HT-29 (cell line): ENCODE data around the gene FAM114A2. TPM values are rescaled to one million over a fixed set of nuclear protein-coding genes. Genes with fewer than 3 reads are reported as not detected.

Experiments
- DNase-seq: peaks from one replicate; pipeline ENCODE4 v3.0.0-alpha.2; 2015; ENCODE audit warnings: low spot score
- total RNA-seq: library from RNA; depleted of rRNA; stranded (reverse); fragments of >200 nt; shearing (Covaris generic); gene quantifications from 2 replicates; pipeline ENCODE4 v1.2.3, GENCODE V29; 2014

FAM114A2 gene
- total RNA-seq, 1 experiment from 2014 or later = 5.8 TPM

DNA sequence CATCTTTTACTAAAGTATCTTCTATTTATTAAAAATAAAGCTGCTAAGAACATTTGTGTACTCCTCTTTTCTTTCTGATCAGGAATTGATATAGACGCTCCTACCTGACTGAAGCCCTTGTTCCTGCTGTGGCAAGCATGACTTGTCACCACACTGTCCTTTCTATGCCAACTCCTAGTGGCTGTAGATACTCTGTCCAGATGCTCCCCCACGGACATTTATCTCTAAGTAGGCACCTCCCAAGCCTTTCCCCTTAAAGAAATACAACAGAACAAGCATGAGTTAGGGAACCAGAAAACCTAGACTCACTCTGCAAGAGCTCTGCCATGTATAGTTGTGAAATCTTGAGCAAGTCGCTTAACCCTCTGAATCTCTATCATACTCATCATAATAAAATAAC, 53.2 kb downstream of the FAM114A2 start:
- no peak for DNase-seq

DNA sequence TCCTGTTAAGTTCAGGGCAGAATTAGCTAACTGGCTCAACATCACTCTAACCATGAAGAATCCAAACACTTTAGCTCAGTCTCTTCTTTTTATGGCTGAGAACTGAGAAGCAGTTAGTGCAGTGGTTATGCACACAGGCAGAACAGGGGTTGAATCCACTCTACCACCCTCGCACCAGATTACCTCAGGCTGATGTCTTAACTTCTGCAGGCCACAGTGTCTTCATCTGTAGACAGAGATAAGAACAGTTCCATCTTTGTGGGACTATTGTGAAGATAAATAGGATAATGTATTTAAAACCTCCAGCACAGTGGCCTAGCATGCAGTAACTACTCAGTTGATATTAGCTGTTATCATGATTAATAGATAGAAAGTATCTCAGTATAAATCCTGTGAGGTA, 54.8 kb downstream of the FAM114A2 start:
- no peak for DNase-seq

DNA sequence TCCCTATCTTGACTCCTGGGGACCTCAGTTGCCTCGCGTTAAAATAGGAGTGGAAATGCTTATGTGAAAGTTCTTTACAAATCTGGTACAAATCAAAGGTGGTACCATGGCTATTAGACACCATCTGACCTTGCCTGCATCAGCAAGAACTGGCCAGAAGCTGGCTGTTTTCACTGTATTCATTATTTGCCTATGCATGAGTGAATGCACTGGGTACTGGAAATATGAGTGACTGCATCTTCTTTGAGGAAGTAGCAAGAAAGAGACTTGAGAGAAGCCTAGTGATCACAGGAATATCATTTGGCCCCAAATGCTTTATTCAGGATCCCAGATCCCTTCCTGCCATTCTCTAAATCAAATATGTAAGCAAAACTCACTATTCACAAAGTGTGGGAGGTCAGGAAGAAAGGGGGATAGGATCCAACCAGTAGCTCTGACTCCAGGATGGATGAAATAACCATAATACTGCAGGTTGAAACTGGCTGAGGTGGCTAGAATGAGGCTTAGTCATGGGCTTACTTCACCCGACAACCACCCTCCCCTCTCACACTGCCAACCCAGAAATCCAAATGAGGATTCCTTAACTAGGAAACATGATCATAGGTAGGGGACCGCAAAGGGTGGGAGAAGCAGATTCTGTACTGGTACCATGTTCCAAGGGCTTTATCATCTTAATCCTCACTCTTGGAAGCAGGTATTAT, 56.7 kb downstream of the FAM114A2 start:
- DNase-seq = no peak

DNA sequence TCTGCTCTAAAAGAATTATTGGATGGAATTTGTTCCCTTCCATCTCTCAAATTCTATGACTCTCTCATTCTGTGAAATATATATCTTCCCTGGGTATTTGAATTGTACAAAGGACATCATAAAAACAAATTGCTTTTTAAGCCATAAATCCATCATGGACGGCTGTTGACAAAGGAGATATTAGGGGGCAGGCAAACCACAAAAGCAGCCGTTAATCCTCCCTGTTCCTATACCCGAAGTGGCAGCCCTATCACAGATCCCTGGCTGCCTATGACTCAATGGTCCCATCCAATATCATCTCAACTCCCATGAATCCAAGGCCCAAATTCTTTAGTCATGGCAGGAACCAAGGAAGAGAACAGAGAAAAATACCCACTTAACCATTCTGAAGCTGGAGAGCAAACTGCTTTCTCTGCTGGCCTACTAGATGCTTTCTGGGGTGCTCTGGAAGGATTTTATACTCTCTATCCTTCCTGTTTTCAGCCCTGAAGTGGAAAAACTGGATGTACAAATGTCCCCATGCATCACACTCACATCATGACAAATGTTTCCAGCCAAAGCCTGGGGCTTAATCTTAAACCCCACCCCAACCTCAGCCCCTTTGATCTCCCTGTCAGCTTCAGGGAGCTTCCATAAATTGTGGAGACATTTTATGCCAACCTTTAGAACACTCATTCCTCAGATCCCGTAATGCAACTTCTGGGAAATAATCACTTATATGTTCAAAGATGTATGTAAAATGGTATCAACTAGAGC, 59.5 kb downstream of the FAM114A2 start:
- no peak for DNase-seq

DNA sequence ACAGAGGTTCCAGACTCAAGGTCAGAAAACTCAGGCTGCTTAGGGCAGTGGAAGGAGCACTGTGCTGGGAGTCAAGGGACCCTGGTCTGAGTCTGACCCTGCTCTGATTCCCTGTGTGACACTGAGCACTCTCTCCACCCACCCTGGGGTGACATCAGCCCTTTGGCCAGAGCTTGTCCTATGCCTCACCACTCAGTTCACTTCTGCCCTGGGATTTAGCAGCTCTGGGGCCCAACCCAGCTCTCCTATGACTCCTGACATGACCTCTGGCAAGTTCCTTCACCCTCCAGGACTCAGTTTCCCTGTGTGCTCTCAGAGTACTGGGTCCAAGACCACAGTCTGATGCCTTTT, 63.9 kb downstream of the FAM114A2 start:
- no peak for DNase-seq

DNA sequence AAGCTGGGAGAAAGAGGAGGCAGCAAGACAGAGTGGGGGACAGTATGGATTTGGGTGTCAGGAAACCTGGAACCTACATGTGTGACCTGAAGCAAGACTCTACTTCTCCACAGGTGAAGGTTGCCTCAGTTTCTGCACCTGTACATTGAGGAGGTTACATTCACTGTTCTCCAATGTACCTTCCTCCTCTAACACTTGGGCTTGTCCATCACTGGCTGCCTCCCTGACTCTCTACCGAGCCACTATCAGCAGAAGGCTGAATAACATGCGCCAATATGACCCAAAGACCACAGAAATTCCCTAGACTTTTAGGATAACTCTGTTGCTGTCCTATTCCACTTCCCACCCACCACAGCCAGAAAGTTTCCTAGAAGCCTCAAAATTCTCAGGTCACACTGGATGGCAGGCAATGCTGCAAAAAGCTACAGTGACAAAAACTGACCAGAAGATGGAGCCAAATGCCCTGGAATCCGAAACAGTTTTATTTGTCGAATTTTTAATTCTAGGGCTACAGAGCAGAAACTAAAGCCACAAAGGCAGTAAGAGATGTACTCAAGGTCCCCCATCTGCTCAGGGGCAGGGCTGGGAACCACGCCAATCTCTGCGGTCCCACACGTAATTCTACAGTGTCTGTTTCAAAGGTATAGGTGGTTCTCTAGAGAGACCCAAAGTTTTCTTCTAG, 64.4 kb downstream of the FAM114A2 start:
- DNase-seq = peak; percentile 65

DNA sequence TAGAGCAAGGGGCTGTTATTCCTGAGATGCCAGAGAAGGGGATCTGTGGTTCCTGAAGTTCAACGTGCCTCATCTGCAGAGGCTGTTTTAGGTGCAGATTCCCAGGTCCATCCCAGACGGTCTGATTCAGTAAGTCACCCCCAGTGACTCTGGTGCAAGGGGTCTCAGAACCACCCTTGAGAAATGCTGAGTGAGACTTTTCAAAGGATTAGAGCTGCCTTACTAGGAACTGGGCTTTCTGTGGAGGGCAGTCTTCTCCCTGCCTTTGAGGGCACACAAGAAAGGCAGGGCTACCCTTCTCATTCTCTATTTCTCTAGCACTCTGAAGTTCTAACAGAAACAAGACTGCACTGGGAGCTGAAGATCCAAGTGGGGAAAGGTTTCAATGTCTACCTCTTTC, 66.5 kb downstream of the FAM114A2 start:
- DNase-seq = no peak

DNA sequence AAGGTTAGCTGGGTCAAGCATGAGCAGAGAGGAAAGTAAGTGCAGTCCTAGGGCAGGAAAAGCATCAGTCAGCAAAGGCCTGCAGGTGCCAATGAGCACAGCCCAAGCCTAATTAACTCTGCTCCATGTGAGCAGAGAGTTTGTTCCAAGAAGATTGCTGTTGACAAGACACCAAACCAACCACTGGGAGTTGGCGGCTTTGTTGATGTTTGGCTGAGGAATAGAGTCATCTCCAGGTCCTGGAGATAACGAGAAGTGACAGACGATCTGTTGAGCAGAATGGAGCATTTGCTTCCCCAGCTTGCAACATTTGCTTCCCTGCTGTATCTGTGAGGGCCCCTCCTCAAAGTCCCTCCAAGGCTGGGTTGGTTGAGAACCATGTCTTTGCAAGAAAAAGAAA, 68.2 kb downstream of the FAM114A2 start:
- DNase-seq = no peak

DNA sequence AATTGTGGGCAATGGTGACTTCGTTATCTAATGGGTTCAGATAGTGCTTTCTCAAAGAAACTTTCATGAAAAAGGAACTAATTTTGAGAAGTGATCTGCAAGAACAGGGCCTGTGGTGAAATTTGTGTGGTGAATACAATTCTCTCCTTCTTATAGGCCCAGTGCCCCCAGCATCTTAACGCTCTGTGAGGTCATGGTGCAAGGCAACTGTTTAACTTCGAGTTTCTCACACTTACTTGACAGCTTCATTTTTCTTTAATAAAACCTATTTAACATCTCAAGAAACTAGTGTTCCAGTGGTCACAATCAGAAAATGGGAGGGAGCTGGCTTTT, 69.2 kb downstream of the FAM114A2 start:
- DNase-seq = no peak

DNA sequence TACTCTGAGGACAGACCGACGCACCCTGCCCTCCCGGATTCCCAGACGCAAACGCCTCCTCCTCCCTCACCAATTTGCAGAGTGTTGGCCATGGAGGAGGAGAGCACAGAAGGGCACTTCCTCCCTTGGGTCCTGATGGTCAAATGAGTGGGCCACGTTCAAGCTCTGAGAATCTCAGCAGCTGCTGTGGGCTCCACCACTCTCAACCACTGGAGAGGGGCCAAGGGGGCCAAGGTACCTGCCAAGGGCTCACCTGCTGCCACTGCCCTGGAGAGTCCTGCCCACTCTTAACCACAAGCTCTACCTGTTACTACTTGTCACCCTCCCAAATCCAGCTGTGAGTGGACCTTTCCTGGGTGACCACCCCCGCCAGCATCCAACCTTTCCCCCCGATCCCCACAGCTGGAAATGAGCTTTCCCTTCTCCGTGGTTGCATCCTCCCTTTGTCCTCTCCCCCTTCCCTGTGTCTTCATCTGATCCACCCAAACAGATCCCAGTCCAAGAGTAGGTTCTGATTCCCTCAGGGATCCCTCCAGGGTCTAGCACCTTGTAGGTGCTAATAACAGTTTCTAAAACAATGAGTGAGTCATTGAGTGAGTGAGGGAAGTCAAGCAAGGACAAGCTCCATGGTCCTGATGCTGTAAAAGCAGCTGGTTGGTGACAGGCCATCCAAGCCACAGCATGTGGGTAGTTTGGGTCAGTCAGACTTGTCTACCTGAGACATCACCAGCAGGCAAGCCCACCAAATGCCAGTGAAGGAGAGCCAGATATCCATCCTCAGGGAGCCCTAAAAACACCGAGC, 69.7 kb downstream of the FAM114A2 start:
- no peak for DNase-seq

DNA sequence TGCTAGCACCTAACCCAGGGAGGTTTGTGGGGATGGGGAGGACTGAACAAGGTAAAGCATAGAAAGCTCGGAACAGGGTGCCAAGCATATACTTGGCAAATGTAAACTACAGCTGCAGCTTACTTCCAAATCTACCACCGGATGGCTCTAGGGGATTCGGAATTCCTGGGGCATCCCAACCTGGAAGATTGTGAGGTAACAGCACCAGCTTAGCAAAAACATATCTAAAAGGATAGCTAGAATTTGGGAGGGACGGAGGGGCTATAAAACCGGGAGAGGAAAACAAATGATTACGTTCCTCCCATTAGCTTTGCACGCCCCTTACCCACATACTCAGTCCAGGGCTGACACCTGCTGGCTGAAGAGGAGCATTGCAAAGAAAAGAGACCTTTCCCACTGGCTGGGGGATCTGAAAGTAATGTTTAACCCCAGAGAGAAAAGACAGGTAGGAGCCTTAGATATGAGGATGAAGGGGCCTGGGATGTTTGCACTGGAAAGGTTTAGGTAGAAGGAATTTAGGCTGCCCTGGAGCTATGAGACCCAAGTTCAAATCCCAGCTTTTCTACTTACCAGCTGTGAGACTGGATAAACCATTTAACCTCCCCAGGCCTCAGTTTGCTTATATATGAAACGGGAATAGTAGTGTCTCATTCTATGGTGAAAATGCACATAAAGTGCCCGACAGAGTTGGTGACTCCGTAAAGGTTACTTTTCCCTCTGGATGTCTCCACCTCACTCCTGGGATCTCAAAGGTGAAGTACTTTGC, 73.6 kb downstream of the FAM114A2 start:
- DNase-seq = peak; percentile 75

DNA sequence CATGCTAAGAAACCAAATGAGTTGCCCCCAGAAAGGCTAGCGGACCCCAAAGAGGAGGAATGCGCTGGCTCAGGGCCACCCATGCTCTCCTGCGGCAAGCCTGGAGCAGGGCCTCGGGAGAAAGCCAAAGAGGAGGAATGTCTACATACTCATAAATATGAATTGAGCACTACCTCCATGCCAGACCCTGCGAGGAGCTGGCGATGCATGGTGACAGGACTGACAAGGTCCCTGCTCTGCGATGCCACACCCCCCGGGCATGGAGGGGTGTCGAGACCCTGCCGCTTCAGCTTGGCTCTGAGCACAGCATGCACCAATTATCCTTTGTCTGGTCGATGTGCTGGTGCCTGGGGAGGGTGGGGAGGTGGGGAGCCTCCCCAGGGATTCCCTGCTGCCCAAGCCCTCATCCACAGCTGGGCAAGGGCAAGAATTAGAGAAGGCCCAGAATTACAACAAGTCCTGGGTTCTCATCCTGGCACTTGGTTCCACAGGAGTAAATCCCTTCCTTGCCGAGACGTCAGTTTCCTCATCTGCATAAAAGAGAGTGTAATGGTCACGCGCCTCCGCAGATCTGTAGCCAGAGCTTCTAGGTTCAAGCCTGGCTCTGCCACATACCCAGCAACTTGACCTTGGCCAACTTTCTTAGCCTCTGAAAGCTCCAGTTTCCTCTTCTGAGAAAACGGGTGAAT, 74.4 kb downstream of the FAM114A2 start:
- no peak for DNase-seq

DNA sequence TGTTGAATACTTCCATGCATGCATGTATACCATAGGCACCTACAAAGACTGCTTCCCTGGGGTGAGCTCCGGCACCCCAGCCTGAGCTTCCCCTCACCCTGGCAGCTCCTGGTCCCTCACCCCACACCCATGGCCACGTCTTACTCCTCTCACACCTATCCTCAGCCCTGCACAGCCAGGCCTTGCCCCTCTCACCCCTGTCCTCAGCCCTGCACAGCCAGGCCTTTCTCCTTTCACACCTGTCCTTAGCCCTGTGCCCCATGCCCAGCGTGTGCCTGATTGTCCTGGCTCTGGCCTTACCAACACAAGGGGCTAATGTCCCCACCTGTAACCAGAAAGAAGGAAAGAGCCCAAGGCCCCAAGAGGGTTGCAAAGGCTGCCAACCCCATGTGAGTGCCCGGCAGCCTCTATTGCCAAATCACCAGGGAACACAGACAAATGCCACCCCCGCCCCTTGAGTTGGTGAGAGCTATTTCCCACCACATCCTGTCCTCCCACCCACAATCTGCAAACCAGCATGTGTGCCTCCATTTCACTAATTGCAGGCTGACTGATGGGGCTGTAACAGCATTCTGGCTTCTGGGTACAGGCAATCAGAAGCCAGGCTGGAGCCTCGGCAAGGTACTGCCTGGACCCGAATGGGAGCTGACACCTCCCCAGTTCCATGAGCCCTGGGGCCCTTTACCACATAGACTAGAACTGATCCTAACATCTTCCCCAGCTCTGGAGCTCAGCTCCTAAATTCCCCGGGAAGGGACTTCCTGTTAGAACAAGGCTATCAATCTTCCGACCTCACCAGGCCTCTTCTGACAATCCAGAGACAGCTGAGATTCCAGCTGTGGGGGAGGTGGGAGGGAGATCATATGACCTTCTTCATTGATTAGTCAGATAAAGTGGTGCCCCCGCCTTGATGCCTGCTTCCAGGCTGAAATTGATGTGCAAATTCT, 78.2 kb downstream of the FAM114A2 start:
- no peak for DNase-seq

DNA sequence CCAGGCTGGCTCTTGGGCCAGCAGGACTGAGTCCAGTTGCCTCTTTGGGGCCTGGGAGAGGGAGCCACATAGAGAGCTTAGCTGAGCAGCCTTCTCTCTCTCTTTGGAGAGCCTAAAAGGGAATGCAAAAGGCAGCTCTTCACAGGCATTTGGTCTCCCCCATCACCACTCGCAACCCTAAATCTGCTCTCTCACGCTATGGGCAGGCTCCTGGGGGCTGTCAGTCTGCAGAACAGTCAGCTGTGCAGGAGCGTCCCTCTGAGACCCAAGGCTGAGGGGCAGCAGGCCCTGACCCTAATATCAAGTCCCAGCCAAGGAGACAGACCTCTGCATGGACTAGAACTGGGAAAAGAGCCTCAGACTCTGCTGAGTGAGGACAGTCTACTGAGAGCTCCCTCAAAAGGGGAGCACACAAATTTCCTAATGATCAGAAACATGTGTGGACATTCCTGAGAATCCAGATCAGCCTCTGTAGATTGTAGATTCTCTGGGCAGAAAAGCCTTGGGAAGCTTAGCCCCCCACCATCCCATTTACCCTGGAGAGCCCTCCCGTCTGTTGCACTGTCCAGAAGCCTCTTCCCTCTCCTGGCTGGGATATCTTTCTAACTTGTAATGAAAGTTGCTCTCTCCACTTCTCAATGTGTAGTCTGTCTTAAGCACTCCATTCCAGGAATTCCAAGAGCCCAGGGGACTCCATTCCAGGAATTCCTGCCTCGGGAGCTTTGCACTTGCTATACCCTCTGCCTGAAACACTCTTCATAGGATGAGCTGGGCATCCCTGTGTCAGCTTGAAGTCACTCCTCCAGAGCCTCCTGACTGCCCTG, 79.4 kb downstream of the FAM114A2 start:
- DNase-seq = no peak

DNA sequence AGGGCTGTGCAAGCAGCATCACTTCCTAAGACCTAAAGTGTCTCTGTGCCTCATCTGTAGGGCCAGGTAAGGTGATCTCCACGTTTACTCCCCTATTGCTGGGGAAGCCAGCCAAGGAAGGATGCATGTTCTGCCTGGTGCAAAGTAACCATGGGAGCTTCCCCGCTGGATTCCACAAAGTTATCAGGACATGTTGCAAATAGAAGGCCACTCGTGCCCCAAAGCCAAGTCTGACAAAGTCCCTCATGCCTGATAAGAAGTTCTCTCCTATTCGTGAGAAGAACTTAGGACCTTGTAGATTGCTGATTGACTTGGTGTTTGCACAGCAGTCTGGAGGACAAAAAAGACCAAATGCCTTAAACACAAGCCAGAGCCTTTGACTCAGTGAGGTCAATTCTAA, 81.5 kb downstream of the FAM114A2 start:
- DNase-seq = no peak

DNA sequence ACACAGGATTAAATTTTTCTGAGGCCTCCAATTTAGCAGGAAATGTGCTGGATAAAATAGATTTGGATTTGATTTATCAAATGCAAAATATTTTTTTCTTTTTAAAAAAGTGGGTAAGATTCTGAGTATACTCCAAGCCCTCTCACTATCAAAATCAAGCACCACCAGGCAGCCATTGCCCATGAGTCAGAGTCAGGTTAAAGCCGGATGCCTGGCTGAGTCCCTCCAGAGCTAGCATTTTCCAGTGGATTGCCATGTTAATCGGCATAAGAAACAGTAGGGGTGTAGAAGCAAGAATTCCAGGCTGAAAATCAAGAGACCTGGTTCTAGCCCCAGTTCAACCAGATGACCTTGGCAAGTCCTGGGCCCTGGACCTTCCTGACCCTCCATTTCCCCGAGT, 85.3 kb downstream of the FAM114A2 start:
- DNase-seq = no peak

DNA sequence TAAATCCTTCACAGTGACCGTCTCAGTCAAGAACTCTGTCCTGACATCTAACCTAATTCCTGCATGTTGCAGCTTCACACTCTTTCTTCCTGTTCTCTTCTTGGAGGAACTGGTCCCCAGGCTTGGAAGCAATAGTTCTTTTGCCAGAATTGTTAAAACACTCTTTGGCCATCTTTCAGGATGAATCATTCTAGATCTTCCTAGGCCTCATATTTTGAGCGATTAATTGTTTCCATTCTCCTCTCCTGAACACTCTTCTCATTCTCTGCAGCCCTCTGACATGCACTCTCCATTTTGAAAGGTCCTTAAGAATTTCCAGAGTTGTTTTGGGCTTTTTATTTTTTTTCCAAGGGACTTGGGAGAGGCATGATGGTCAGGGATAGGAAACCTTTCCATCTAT, 85.8 kb downstream of the FAM114A2 start:
- DNase-seq = no peak

DNA sequence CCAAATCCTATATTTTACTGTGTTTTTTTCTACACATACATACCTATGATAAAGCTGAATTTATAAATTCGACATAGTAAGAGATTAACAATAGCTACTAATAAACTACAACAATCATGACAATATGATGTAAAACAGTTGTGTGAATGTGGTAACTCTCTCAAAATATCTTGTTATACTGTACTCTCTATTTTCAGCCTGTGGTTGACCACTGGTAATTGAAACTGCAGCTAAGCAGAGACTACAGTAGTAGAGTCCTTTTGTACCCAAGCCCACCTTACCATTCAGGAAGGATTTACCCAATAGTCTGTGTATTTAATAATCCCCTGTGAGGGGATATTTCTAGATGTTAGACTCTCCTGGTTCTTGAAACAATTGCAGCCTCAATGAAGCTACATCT, 86.7 kb downstream of the FAM114A2 start:
- DNase-seq = no peak

DNA sequence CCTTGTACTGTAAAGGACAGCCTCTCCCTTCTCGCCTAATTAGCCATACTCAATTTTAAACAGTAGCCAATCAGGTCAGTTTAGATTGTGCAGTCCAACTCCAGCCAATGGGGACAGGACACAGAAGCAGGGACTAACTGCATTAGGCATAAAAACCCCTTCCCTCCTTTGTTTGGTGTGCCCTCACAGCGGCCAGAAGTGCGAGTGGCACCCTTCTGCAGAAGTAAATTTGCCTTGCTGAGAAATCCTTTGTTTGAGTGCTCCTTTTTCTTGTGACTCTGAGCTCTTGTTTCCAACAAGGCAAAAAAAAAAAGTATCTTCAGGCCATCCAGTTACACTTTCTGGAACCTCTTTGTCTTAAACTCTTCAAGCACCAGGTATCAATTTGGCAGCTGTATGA, 97.4 kb downstream of the FAM114A2 start:
- DNase-seq = no peak
